NCI-H2107 treated with DMSO at 0.1 percent for 48 hours (cell line): ENCODE data around the gene MARCHF9.
A peak's percentile ranks its signal among the peaks of the same experiment; 100 is the strongest.
"Not testable (repeated sequence)": the region's sequence is repeated elsewhere in the genome, so short reads cannot be mapped to it uniquely, and the experiment has no call there.

Source experiments
- DNase-seq: peaks from one replicate; lab custom pipeline; 2025; ENCODE audit not compliant: unreplicated experiment; lab: John Stamatoyannopoulos, UW

MARCHF9 gene

GRCh38 chr12:57754411-57755193 is at the start of gene MARCHF9:
TSS of gene MARCHF9 (plus strand) at chr12:57755103. CDS start at chr12:57755529, 426 bp downstream.
- DNase-seq, result peak; percentile 90

GRCh38 chr12:57707250-57707649 is 47.7 kb upstream of the MARCHF9 start:
- no peak for DNase-seq

GRCh38 chr12:57708296-57708695 is 46.6 kb upstream of the MARCHF9 start:
- no peak for DNase-seq

- no peak for DNase-seq
Observed at GRCh38 chr12:57712701-57713100, 42.2 kb upstream of the MARCHF9 start.

GRCh38 chr12:57713209-57713608 is 41.7 kb upstream of the MARCHF9 start:
- DNase-seq, result no peak

- DNase-seq, result not testable (repeated sequence)
Observed at GRCh38 chr12:57715036-57715748, 39.7 kb upstream of the MARCHF9 start.

GRCh38 chr12:57715786-57716185 is 39.1 kb upstream of the MARCHF9 start:
- no peak for DNase-seq

- no peak for DNase-seq
Observed at GRCh38 chr12:57716305-57716704, 38.6 kb upstream of the MARCHF9 start.

GRCh38 chr12:57717131-57717530 is 37.8 kb upstream of the MARCHF9 start:
- no peak for DNase-seq

GRCh38 chr12:57717846-57718640 is 36.9 kb upstream of the MARCHF9 start:
- DNase-seq, result no peak

- no peak for DNase-seq
Observed at GRCh38 chr12:57718641-57719528, 36.0 kb upstream of the MARCHF9 start.

GRCh38 chr12:57719777-57720605 is 34.9 kb upstream of the MARCHF9 start:
- DNase-seq, result no peak

- DNase-seq, result no peak
Observed at GRCh38 chr12:57720606-57721595, 34.0 kb upstream of the MARCHF9 start.

GRCh38 chr12:57721846-57722608 is 32.9 kb upstream of the MARCHF9 start:
- not testable (repeated sequence) for DNase-seq

- no peak for DNase-seq
Observed at GRCh38 chr12:57722716-57723629, 31.9 kb upstream of the MARCHF9 start.

GRCh38 chr12:57723630-57723962 is 31.3 kb upstream of the MARCHF9 start:
- DNase-seq, result no peak
